K562 (cell line): ENCODE results near the gene GPHA2. TPM values are rescaled to one million over a fixed set of nuclear protein-coding genes. Genes with fewer than 3 reads are reported as not detected.

Experiments used
- CBX3 ChIP-seq, 2 experiments: IDR thresholded peaks; 1 replicate in 1 of 2; 2 replicates in 1 of 2; pipeline ENCODE4 v1.6.1; 2012; ENCODE audit warnings: inconsistent platforms in 2 of 2, low read length in 2 of 2, borderline replicate concordance in 1 of 2, control low read depth in 1 of 2
- KDM5B ChIP-seq: fragments of 200-600 bp; sonication (generic); IDR thresholded peaks from 2 replicates; pipeline ENCODE4 v1.6.1; 2012; ENCODE audit warnings: low read depth, mild to moderate bottlenecking, moderate library complexity, low read length, control low read depth, inconsistent platforms; ENCODE audit not compliant: insufficient replicate concordance
- MAFK ChIP-seq: IDR thresholded peaks from 2 replicates; pipeline ENCODE4 v1.6.1; 2011; ENCODE audit warnings: low read length, improper control_type of control experiment
- MTA3 ChIP-seq: fragments of 450-650 bp; formaldehyde crosslinking; IDR thresholded peaks from 2 replicates; pipeline ENCODE4 v1.6.1; 2017; ENCODE audit warnings: mild to moderate bottlenecking, borderline replicate concordance
- NCOR1 ChIP-seq: fragments of 450-650 bp; IDR thresholded peaks from 2 replicates; pipeline ENCODE4 v1.6.1; 2016; ENCODE audit warnings: mild to moderate bottlenecking, moderate library complexity
- NR1H2 ChIP-seq: sonication (generic); formaldehyde crosslinking; IDR thresholded peaks from 2 replicates; pipeline ENCODE4 v1.4.0; 2020; ENCODE audit warnings: mild to moderate bottlenecking, missing genetic modification reagents
- PHB ChIP-seq: fragments of 250-450 bp; sonication (Bioruptor Pico); IDR thresholded peaks from 2 replicates; pipeline ENCODE4 v1.5.0; 2021
- PTRF ChIP-seq: fragments of 450-650 bp; IDR thresholded peaks from 2 replicates; pipeline ENCODE4 v1.6.1; 2016; ENCODE audit warnings: mild to moderate bottlenecking, missing genetic modification characterization, missing compliant biosample characterization
- RBM25 ChIP-seq: fragments of 200-400 bp; formaldehyde crosslinking; IDR thresholded peaks from 2 replicates; pipeline ENCODE4 v1.6.1; 2018; ENCODE audit warnings: low read length, low read depth, moderate library complexity; ENCODE audit not compliant: severe bottlenecking
- SMARCC2 ChIP-seq: fragments of 450-650 bp; IDR thresholded peaks from 2 replicates; pipeline ENCODE4 v1.6.1; 2017; ENCODE audit warnings: antibody characterized with exemption, moderate library complexity, mild to moderate bottlenecking, low read depth
- SRSF9 ChIP-seq: fragments of 200-400 bp; formaldehyde crosslinking; IDR thresholded peaks from 2 replicates; pipeline ENCODE4 v1.6.1; 2017; ENCODE audit warnings: low read depth, low read length, borderline replicate concordance
- TCF7 ChIP-seq: sonication (generic); IDR thresholded peaks from 2 replicates; pipeline ENCODE4 v1.6.1; 2016; ENCODE audit warnings: antibody characterized with exemption, borderline replicate concordance
- TOE1 ChIP-seq, 2 experiments: fragments of 450-650 bp in 1 of 2; sonication (generic) in 1 of 2; formaldehyde crosslinking in 1 of 2; IDR thresholded peaks; 2 replicates each; pipeline versions ENCODE4 v1.7.1 to v1.8.0; 2016 to 2022; ENCODE audit warnings: borderline replicate concordance in 2 of 2, mild to moderate bottlenecking in 2 of 2, antibody characterized with exemption in 1 of 2, inconsistent platforms in 1 of 2, low read depth in 1 of 2, missing genetic modification reagents in 1 of 2, moderate library complexity in 1 of 2
- ZNF140 ChIP-seq: fragments of 250-450 bp; sonication (Bioruptor Pico); IDR thresholded peaks from 2 replicates; pipeline ENCODE4 v1.8.0; 2021; ENCODE audit warnings: moderate library complexity, mild to moderate bottlenecking, inconsistent platforms
- ZNF354B ChIP-seq: fragments of 250-450 bp; sonication (Bioruptor Pico); IDR thresholded peaks from 2 replicates; pipeline ENCODE4 v1.4.0; 2020
- ZNF584 ChIP-seq: fragments of 200-800 bp; sonication (Bioruptor generic); IDR thresholded peaks from 2 replicates; pipeline ENCODE4 v1.6.1; 2016; ENCODE audit warnings: low read depth, mild to moderate bottlenecking, missing genetic modification characterization, missing compliant biosample characterization
- ZNF668 ChIP-seq: fragments of 250-450 bp; sonication (Bioruptor Pico); IDR thresholded peaks from 2 replicates; pipeline ENCODE4 v1.8.0; 2022; ENCODE audit warnings: mild to moderate bottlenecking, inconsistent platforms
- polyA plus RNA-seq, 8 experiments: library from polyadenylated mRNA; depleted of rRNA in 4 of 8; stranded (reverse) in 5 of 8; unstranded in 3 of 8; fragments of >200 nt; fragmentation: Nextera tagmentation in 2 of 8; fragmentation: Illumina TruSeq in 1 of 8; extraction: Ambion mirVana in 2 of 8; extraction: Trizol in 1 of 8; gene quantifications; 2 replicates each; pipeline versions ENCODE4 v1.2.1 to v1.2.3, GENCODE V29; 2011 to 2014; ENCODE audit warnings: inconsistent platforms in 1 of 8, missing spikeins in 1 of 8
- total RNA-seq, 7 experiments: library from RNA; depleted of rRNA in 6 of 7; stranded (reverse); fragments of >200 nt in 6 of 7; fragmentation: Illumina TruSeq in 2 of 7; extraction: Trizol in 2 of 7; gene quantifications; 2 replicates each; pipeline versions ENCODE4 v1.2.1 to v1.2.3, GENCODE V29; 2011 to 2021; ENCODE audit warnings: low replicate concordance in 1 of 7
- TF ChIP-seq, protein P1 (sequence below): fragments of 450-650 bp; IDR thresholded peaks from one replicate; pipeline ENCODE4 v1.6.1; 2018; ENCODE audit warnings: mild to moderate bottlenecking, moderate library complexity; ENCODE audit not compliant: partially characterized antibody
- TF ChIP-seq, protein P2 (sequence below): fragments of 250-450 bp; sonication (Bioruptor Pico); IDR thresholded peaks from 2 replicates; pipeline ENCODE4 v1.8.0; 2021; ENCODE audit warnings: mild to moderate bottlenecking, moderate library complexity
- TF ChIP-seq, protein P3 (sequence below), 2 experiments: fragments of 450-650 bp in 1 of 2; sonication (generic) in 1 of 2; formaldehyde crosslinking in 1 of 2; IDR thresholded peaks in 1 of 2; conservative IDR thresholded peaks in 1 of 2; 2 replicates each; pipeline versions ENCODE4 v1.6.1 to v1.8.1; 2016 to 2023; ENCODE audit warnings: mild to moderate bottlenecking in 2 of 2, moderate library complexity in 2 of 2, inconsistent platforms in 1 of 2, missing genetic modification reagents in 1 of 2
- TF ChIP-seq, protein P4 (sequence below): sonication (generic); formaldehyde crosslinking; IDR thresholded peaks from 2 replicates; pipeline ENCODE4 v1.8.0; 2022; ENCODE audit warnings: mild to moderate bottlenecking, missing genetic modification reagents

Gene GPHA2
- total and polyA plus RNA-seq, 9 of the 15 experiments (the other 6 are each of a cell fraction or from before 2014, with no cell fraction given), result 0.17 to 0.22 TPM; not detected in 7

DNA sequence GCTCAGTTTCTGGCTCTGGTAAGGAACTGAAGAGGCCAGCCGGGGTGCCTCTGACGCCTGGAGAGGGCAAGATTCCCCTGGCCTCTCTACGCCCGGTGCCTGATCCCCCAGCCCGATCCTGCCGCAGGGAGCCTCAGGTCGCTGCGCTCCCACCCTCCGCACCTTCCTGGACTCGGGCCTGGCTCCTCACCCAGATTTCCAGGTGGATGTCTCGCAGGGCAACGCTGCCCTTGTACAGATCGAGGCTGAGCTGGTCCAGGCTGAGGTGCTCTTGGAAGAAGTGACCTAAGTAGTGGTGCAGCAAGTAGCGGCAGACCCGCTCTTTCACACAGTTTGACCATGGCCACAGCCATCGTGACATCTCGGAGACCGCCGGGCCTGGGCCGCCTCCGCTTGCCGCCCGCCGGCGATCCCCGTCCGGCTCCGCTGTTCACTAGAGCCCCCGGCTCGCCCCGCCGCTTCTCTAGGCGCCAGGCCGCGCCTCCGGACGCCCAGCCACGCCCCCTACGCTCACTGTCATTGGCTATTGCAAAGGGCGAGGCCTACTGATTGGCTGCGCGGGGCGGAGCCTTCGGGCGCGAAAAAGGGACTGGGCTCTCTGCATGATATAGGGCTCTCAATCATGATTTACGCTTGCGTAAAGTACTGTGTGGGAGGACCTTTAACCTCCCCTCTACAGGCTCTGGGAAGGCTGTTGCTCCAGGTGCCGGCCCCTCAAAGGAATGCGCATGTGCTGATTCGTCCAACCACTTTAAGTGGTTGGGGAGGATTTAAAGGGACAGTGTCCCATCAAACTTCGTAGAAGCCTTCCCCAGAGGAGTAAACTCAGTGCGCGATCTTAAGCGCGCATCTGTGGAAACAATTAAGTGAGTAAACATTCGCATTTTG is 18.7 kb downstream of the GPHA2 start, which contains the start of gene ATG2A (continued):
- TF ChIP-seq CBX3 (IDR thresholded peaks at IDR 0.05; ENCODE audit: borderline replicate concordance in 1 of 2, low read length in 2 of 2) (no peak), MTA3 (peak; percentile 65; the same call in 1 of the 2 replicates), PTRF (tag) (no peak), TCF7 (no peak), SRSF9 (no peak), ZNF668 (no peak), MAFK (no peak), ZNF140 (CRISPR knock-in tag) (no peak), KDM5B (peak; percentile 49), NR1H2 (CRISPR knock-in tag) (no peak), PHB (CRISPR knock-in tag) (no peak), RBM25 (no peak), ZNF354B (CRISPR knock-in tag) (no peak), ZNF584 (CRISPR knock-in tag) (no peak), SMARCC2 (no peak), TOE1 (IDR thresholded peaks at IDR 0.05; ENCODE audit: borderline replicate concordance) (peak; percentile 40; the same call in 1 of the 2 replicates), TOE1 (CRISPR knock-in tag; IDR thresholded peaks at IDR 0.05; ENCODE audit: borderline replicate concordance, low read depth) (peak; percentile 94), NCOR1 (no peak)
- TF ChIP-seq, protein P1, sequence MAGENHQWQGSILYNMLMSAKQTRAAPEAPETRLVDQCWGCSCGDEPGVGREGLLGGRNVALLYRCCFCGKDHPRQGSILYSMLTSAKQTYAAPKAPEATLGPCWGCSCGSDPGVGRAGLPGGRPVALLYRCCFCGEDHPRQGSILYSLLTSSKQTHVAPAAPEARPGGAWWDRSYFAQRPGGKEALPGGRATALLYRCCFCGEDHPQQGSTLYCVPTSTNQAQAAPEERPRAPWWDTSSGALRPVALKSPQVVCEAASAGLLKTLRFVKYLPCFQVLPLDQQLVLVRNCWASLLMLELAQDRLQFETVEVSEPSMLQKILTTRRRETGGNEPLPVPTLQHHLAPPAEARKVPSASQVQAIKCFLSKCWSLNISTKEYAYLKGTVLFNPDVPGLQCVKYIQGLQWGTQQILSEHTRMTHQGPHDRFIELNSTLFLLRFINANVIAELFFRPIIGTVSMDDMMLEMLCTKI, result no peak
- TF ChIP-seq, protein P2, sequence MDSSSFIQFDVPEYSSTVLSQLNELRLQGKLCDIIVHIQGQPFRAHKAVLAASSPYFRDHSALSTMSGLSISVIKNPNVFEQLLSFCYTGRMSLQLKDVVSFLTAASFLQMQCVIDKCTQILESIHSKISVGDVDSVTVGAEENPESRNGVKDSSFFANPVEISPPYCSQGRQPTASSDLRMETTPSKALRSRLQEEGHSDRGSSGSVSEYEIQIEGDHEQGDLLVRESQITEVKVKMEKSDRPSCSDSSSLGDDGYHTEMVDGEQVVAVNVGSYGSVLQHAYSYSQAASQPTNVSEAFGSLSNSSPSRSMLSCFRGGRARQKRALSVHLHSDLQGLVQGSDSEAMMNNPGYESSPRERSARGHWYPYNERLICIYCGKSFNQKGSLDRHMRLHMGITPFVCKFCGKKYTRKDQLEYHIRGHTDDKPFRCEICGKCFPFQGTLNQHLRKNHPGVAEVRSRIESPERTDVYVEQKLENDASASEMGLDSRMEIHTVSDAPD, result no peak
- TF ChIP-seq, protein P3, sequence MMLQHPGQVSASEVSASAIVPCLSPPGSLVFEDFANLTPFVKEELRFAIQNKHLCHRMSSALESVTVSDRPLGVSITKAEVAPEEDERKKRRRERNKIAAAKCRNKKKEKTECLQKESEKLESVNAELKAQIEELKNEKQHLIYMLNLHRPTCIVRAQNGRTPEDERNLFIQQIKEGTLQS (IDR thresholded peaks at IDR 0.05), result no peak
- TF ChIP-seq, protein P3 (CRISPR knock-in tag; conservative IDR thresholded peaks at IDR 0.05), result no peak; the same call in none of the 2 replicates
- TF ChIP-seq, protein P4, sequence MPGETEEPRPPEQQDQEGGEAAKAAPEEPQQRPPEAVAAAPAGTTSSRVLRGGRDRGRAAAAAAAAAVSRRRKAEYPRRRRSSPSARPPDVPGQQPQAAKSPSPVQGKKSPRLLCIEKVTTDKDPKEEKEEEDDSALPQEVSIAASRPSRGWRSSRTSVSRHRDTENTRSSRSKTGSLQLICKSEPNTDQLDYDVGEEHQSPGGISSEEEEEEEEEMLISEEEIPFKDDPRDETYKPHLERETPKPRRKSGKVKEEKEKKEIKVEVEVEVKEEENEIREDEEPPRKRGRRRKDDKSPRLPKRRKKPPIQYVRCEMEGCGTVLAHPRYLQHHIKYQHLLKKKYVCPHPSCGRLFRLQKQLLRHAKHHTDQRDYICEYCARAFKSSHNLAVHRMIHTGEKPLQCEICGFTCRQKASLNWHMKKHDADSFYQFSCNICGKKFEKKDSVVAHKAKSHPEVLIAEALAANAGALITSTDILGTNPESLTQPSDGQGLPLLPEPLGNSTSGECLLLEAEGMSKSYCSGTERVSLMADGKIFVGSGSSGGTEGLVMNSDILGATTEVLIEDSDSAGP, result peak; percentile 96
